ENCODE results near the gene HNRNPUL2. TPM values are rescaled to one million over a fixed set of nuclear protein-coding genes. Genes with fewer than 3 reads are reported as not detected.

The HNRNPUL2 gene
- total RNA-seq, 8 experiments from 2014 or later, result 13.4 to 55.2 (median 27.8) TPM

- Histone ChIP-seq H3K4me3 (no peak overlapping the region), H3K4me1 (replicated peaks in 1 of 2) (peaks cover 19 to 21% of the 10 kb centered on the region in 2 donors), H3K27ac (no peak overlapping the region)
- in situ Hi-C loops (cut with MboI; ENCODE audit: low pct_unique_long_range_greater_than_20kb in 2 of 9, low sequenced_read_pairs in 9 of 9, unreplicated experiment in 9 of 9), result no loop called here
- no peak for ATAC-seq (replicated peaks in 6 of 8)
- WGBS, 10 experiments, result 67 to 100% (median 100%) methylated on average over 1 to 2 of the region's 2 CpGs; no CpG with 5 or more reads in 5 of the 10 experiments
These were observed 59.8 kb downstream of the HNRNPUL2 start for GRCh38 chr11:62667460-62667859.

GRCh38 chr11:62666259-62666926, 60.9 kb downstream of the HNRNPUL2 start:
- Histone ChIP-seq H3K4me1 (replicated peaks in 1 of 2) (peaks cover 19 to 21% of the 10 kb centered on the region in 2 donors), H3K4me3 (peak overlapping the region; percentile 63 to 87 (median 70)), H3K27ac (peak overlapping the region; percentile 57 to 69)
- ATAC-seq (replicated peaks in 6 of 8), result peak in 1 of 8 experiments; percentile 0
- in situ Hi-C loops (cut with MboI; ENCODE audit: low pct_unique_long_range_greater_than_20kb in 2 of 9, low sequenced_read_pairs in 9 of 9, unreplicated experiment in 9 of 9), result no loop called here
- 6 to 40% (median 32%) methylated on average over 1 to 9 of the region's 16 CpGs; no CpG with 5 or more reads in 3 of the 10 experiments for WGBS, 10 experiments

GRCh38 chr11:62665599-62666258, 61.5 kb downstream of the HNRNPUL2 start:
- Histone ChIP-seq H3K27ac (peak overlapping the region; percentile 57 to 69), H3K4me1 (replicated peaks in 1 of 2) (peaks cover 17 to 19% of the 10 kb centered on the region in 2 donors), H3K4me3 (peak overlapping the region; percentile 63 to 87 (median 70))
- in situ Hi-C loops (cut with MboI; ENCODE audit: low pct_unique_long_range_greater_than_20kb in 2 of 9, low sequenced_read_pairs in 9 of 9, unreplicated experiment in 9 of 9), result no loop called here
- peak; percentile 6 to 53 (median 45) for ATAC-seq (replicated peaks in 6 of 8)
- 0 to 5% (median 0%) methylated on average over 4 to 10 of the region's 39 CpGs; no CpG with 5 or more reads in 5 of the 10 experiments for WGBS, 10 experiments

- WGBS, 10 experiments, result 0% methylated on average over 1 to 9 of the region's 47 CpGs; no CpG with 5 or more reads in 4 of the 10 experiments
These were observed 62.1 kb downstream of the HNRNPUL2 start, which contains the start of the genes C11orf98 and CSKMT for GRCh38 chr11:62665075-62665598. Gene C11orf98 (minus strand): TSS chr11:62665210. CDS start chr11:62665169, 41 bp downstream. Gene CSKMT (plus strand): TSS chr11:62665312. CDS start chr11:62665880, 568 bp downstream.

GRCh38 chr11:62664405-62665074, 62.7 kb downstream of the HNRNPUL2 start:
- 0 to 8% (median 0%) methylated on average over 1 to 22 of the region's 36 CpGs; no CpG with 5 or more reads in 2 of the 10 experiments for WGBS, 10 experiments
- Histone ChIP-seq H3K4me3 (peak overlapping the region; percentile 63 to 87 (median 70)), H3K4me1 (replicated peaks in 1 of 2) (peaks cover 14 to 16% of the 10 kb centered on the region in 2 donors), H3K27ac (peak overlapping the region; percentile 71 to 77)
- peak; percentile 15 to 58 (median 40) for ATAC-seq (replicated peaks in 6 of 8)
- in situ Hi-C loops (cut with MboI; ENCODE audit: low pct_unique_long_range_greater_than_20kb in 2 of 9, low sequenced_read_pairs in 9 of 9, unreplicated experiment in 9 of 9), result no loop called here

More at GRCh38 chr11:62665075-62665598, 62.1 kb downstream of the HNRNPUL2 start, which contains the start of the genes C11orf98 and CSKMT:
- Histone ChIP-seq H3K27ac (peak within 1 kb of the TSS; percentile 71 to 77), H3K4me3 (peak within 1 kb of the TSS; percentile 63 to 87 (median 70)), H3K4me1 (replicated peaks in 1 of 2) (peaks cover 14 to 16% of the 10 kb centered on the region in 2 donors)
- peak; percentile 83 to 91 (median 90) for ATAC-seq (replicated peaks in 6 of 8)
- in situ Hi-C loops (cut with MboI; ENCODE audit: low pct_unique_long_range_greater_than_20kb in 2 of 9, low sequenced_read_pairs in 9 of 9, unreplicated experiment in 9 of 9), result no loop called here

Other genes starting within 250 kb of the HNRNPUL2 start
- gene AHNAK, start 180.7 kb downstream of the HNRNPUL2 start, total RNA-seq, result 10 to 100 TPM in 4 of 8 experiments, 1 to 10 TPM in 4; 1.2 to 93.7 (median 13.5) TPM
- gene EEF1G, start 153.6 kb downstream of the HNRNPUL2 start, total RNA-seq, result 1,000 to 10,000 TPM; 1,525 to 3,247 (median 2,152) TPM
- gene TUT1, start 135.9 kb downstream of the HNRNPUL2 start, total RNA-seq, result 10 to 100 TPM; 11.5 to 24.4 (median 17.3) TPM
- 100 to 1,000 TPM in 3 of 8 experiments, 10 to 100 TPM in 5; 49.1 to 146 (median 83.3) TPM for gene MTA2, start 125.6 kb downstream of the HNRNPUL2 start, total RNA-seq
- gene EML3, start 114.7 kb downstream of the HNRNPUL2 start, total RNA-seq, result 10 to 100 TPM in 4 of 8 experiments, 1 to 10 TPM in 4; 1.4 to 56.9 (median 10.0) TPM
- gene ROM1, start 114.2 kb downstream of the HNRNPUL2 start, total RNA-seq, result 10 to 100 TPM in 1 of 8 experiments, 1 to 10 TPM in 6, under 1 TPM in 1; 0.49 to 14.5 (median 4.8) TPM
- gene B3GAT3, start 105.5 kb downstream of the HNRNPUL2 start, total RNA-seq, result 10 to 100 TPM; 28.6 to 56.5 (median 37.0) TPM
- 100 to 1,000 TPM in 7 of 8 experiments, 10 to 100 TPM in 1; 97.8 to 296 (median 172) TPM for gene GANAB, start 80.8 kb downstream of the HNRNPUL2 start, total RNA-seq
- gene INTS5, start 74.2 kb downstream of the HNRNPUL2 start, total RNA-seq, result 10 to 100 TPM; 10.8 to 24.8 (median 17.9) TPM
- gene C11orf98, start 62.2 kb downstream of the HNRNPUL2 start, total RNA-seq, result 100 to 1,000 TPM in 4 of 8 experiments, 10 to 100 TPM in 4; 51.9 to 159 (median 95.0) TPM
- gene CSKMT, start 62.1 kb downstream of the HNRNPUL2 start, total RNA-seq, result 10 to 100 TPM; 25.7 to 90.2 (median 37.9) TPM
- gene UQCC3, start 55.8 kb downstream of the HNRNPUL2 start, total RNA-seq, result 10 to 100 TPM in 5 of 8 experiments, 1 to 10 TPM in 3; 7.9 to 17.7 (median 10.3) TPM
- 10 to 100 TPM in 3 of 8 experiments, 1 to 10 TPM in 5; 2.8 to 32.4 (median 4.6) TPM for gene LBHD1, start 55.2 kb downstream of the HNRNPUL2 start, total RNA-seq
- gene UBXN1, start 48.4 kb downstream of the HNRNPUL2 start, total RNA-seq, result 100 to 1,000 TPM in 7 of 8 experiments, 10 to 100 TPM in 1; 95.5 to 132 (median 123) TPM
- 1 to 10 TPM in 2 of 8 experiments, under 1 TPM in 6; 0.33 to 9.3 (median 0.49) TPM for gene LRRN4CL, start 37.9 kb downstream of the HNRNPUL2 start, total RNA-seq
- 100 to 1,000 TPM in 6 of 8 experiments, 10 to 100 TPM in 2; 55.0 to 446 (median 341) TPM for gene BSCL2, start 20.0 kb downstream of the HNRNPUL2 start, total RNA-seq
- gene GNG3, start 19.8 kb downstream of the HNRNPUL2 start, total RNA-seq, result 100 to 1,000 TPM in 5 of 8 experiments, under 1 TPM in 3; 0.61 to 171 (median 111) TPM
- gene TTC9C, start 1.0 kb upstream of the HNRNPUL2 start, total RNA-seq, result 10 to 100 TPM; 41.6 to 67.2 (median 48.7) TPM
- 10 to 100 TPM in 3 of 8 experiments, 1 to 10 TPM in 5; 7.4 to 12.8 (median 9.5) TPM for gene ZBTB3, start 26.7 kb upstream of the HNRNPUL2 start, total RNA-seq
- gene POLR2G, start 34.1 kb upstream of the HNRNPUL2 start, total RNA-seq, result 100 to 1,000 TPM in 6 of 8 experiments, 10 to 100 TPM in 2; 83.4 to 178 (median 115) TPM
- gene TAF6L, start 43.9 kb upstream of the HNRNPUL2 start, total RNA-seq, result 10 to 100 TPM in 5 of 8 experiments, 1 to 10 TPM in 3; 8.7 to 40.6 (median 13.9) TPM
- gene TMEM179B, start 59.9 kb upstream of the HNRNPUL2 start, total RNA-seq, result 100 to 1,000 TPM in 1 of 8 experiments, 10 to 100 TPM in 7; 17.6 to 125 (median 42.2) TPM
- 10 to 100 TPM; 13.6 to 31.3 (median 25.3) TPM for gene TMEM223, start 64.5 kb upstream of the HNRNPUL2 start, total RNA-seq
- gene NXF1, start 78.0 kb upstream of the HNRNPUL2 start, total RNA-seq, result 10 to 100 TPM; 22.4 to 86.6 (median 45.4) TPM
- gene STX5, start 104.6 kb upstream of the HNRNPUL2 start, total RNA-seq, result 10 to 100 TPM; 26.2 to 54.3 (median 33.9) TPM
- 1 to 10 TPM in 6 of 8 experiments, not detected in 2; 1.3 to 5.7 (median 2.1) TPM for gene TEX54, start 105.4 kb upstream of the HNRNPUL2 start, total RNA-seq
- 100 to 1,000 TPM in 1 of 8 experiments, 10 to 100 TPM in 7; 41.4 to 110 (median 81.7) TPM for gene WDR74, start 112.1 kb upstream of the HNRNPUL2 start, total RNA-seq
- gene SLC3A2, start 153.4 kb upstream of the HNRNPUL2 start, total RNA-seq, result 100 to 1,000 TPM in 7 of 8 experiments, 10 to 100 TPM in 1; 97.8 to 428 (median 211) TPM
- gene CHRM1, start 193.9 kb upstream of the HNRNPUL2 start, total RNA-seq, result under 1 TPM in 6 of 8 experiments, not detected in 2; 0.04 to 0.81 (median 0.19) TPM